Endothelial cell of umbilical vein (primary cell): ENCODE measurements around the gene DHRS12.
A peak's percentile ranks its signal among the peaks of the same experiment; 100 is the strongest.

Experiments
- CTCF ChIP-seq, 2 donors: IDR thresholded peaks; 1 replicate in 1 of 2; 2 replicates in 1 of 2; pipeline ENCODE4 v1.5.1; 2011; ENCODE audit warnings: low read length in 2 of 2, mild to moderate bottlenecking in 2 of 2, moderate library complexity in 2 of 2, control low read depth in 1 of 2, inconsistent platforms in 1 of 2, low read depth in 1 of 2; ENCODE audit not compliant: insufficient read depth in 1 of 2; ENCODE audit errors: extremely low read depth in 1 of 2
- EZH2 ChIP-seq: IDR thresholded peaks from 2 replicates; pipeline ENCODE4 v1.6.1; 2012; ENCODE audit warnings: borderline replicate concordance, low read depth, mild to moderate bottlenecking, moderate library complexity, low read length, inconsistent platforms; ENCODE audit not compliant: severe bottlenecking
- FOS ChIP-seq: IDR thresholded peaks from 2 replicates; pipeline ENCODE4 v1.6.1; 2011; ENCODE audit warnings: mild to moderate bottlenecking, low read length, moderate library complexity, borderline replicate concordance; ENCODE audit not compliant: insufficient read depth
- JUN ChIP-seq: IDR thresholded peaks from 2 replicates; pipeline ENCODE4 v1.6.1; 2011; ENCODE audit warnings: borderline replicate concordance, low read depth; ENCODE audit not compliant: insufficient read length, insufficient read depth
- MAX ChIP-seq: IDR thresholded peaks from 2 replicates; pipeline ENCODE4 v1.6.1; 2011; ENCODE audit not compliant: insufficient read depth, insufficient read length
- MYC ChIP-seq: IDR thresholded peaks from one replicate; pipeline ENCODE4 v1.6.1; 2011; ENCODE audit warnings: mild to moderate bottlenecking, low read depth, low read length
- POLR2A ChIP-seq: IDR thresholded peaks from 2 replicates; pipeline ENCODE4 v1.6.1; 2012; ENCODE audit warnings: low read depth, mild to moderate bottlenecking, control low read depth, low read length
- POLR2AphosphoS5 ChIP-seq: IDR thresholded peaks from 2 replicates; pipeline ENCODE4 v1.6.1; 2012; ENCODE audit warnings: low read depth, mild to moderate bottlenecking, control low read depth, low read length, moderate library complexity; ENCODE audit not compliant: insufficient read depth

GRCh38 chr13:51797664-51798488 lies 6.1 kb downstream of the DHRS12 start:
- TF ChIP-seq EZH2 (no peak), POLR2A (no peak), CTCF (IDR thresholded peaks at IDR 0.05; ENCODE audit: extremely low read depth in 1 of 2, insufficient read depth in 1 of 2, low read depth in 1 of 2, low read length in 2 of 2) (peak; percentile 16 to 27), FOS (no peak), MAX (no peak), JUN (no peak), MYC (no peak), POLR2AphosphoS5 (no peak)
